ENCODE measurements around the gene SNX4.

- TF ChIP-seq, protein P1, sequence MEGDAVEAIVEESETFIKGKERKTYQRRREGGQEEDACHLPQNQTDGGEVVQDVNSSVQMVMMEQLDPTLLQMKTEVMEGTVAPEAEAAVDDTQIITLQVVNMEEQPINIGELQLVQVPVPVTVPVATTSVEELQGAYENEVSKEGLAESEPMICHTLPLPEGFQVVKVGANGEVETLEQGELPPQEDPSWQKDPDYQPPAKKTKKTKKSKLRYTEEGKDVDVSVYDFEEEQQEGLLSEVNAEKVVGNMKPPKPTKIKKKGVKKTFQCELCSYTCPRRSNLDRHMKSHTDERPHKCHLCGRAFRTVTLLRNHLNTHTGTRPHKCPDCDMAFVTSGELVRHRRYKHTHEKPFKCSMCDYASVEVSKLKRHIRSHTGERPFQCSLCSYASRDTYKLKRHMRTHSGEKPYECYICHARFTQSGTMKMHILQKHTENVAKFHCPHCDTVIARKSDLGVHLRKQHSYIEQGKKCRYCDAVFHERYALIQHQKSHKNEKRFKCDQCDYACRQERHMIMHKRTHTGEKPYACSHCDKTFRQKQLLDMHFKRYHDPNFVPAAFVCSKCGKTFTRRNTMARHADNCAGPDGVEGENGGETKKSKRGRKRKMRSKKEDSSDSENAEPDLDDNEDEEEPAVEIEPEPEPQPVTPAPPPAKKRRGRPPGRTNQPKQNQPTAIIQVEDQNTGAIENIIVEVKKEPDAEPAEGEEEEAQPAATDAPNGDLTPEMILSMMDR (conservative IDR thresholded peaks at IDR 0.05), result no peak
- no peak for TF ChIP-seq ZFX (IDR thresholded peaks at IDR 0.05)
Observed at GRCh38 chr3:125462722-125463299, 57.2 kb downstream of the SNX4 start.

All from C4-2B (cell line).